SK-N-SH treated with all-trans-retinoic acid at 6 μM for 48 hours (cell line): ENCODE measurements around the gene BRD3.

Source experiments
- ATAC-seq: fragments of 200-7000 bp; cut with Tn5 transposase; 3 replicates; pipeline ENCODE4 v1.9.1; 2020; ENCODE audit warnings: mild to moderate bottlenecking, moderate library complexity
- ARNTL ChIP-seq: fragments of 450-650 bp; formaldehyde crosslinking; IDR thresholded peaks from 2 replicates; pipeline ENCODE4 v1.5.0; 2020; ENCODE audit warnings: low read depth, mild to moderate bottlenecking, moderate library complexity, borderline replicate concordance
- BACH2 ChIP-seq: fragments of 250-450 bp; sonication (Bioruptor Pico); IDR thresholded peaks from 2 replicates; pipeline ENCODE4 v1.9.0; 2021; ENCODE audit warnings: mild to moderate bottlenecking, borderline replicate concordance
- CREB5 ChIP-seq: fragments of 250-450 bp; sonication (Bioruptor Pico); IDR thresholded peaks from 2 replicates; pipeline ENCODE4 v1.5.1; 2020; ENCODE audit warnings: low read depth, mild to moderate bottlenecking, moderate library complexity
- CSRNP3 ChIP-seq: fragments of 250-450 bp; sonication (Bioruptor Pico); IDR thresholded peaks from 2 replicates; pipeline ENCODE4 v1.5.1; 2021; ENCODE audit warnings: mild to moderate bottlenecking, moderate library complexity
- ESRRG ChIP-seq: fragments of 250-450 bp; sonication (Bioruptor Pico); IDR thresholded peaks from 2 replicates; pipeline ENCODE4 v1.6.1; 2021; ENCODE audit warnings: mild to moderate bottlenecking
- GLIS3 ChIP-seq: fragments of 250-450 bp; sonication (Bioruptor Pico); IDR thresholded peaks from 2 replicates; pipeline ENCODE4 v1.5.0; 2020; ENCODE audit warnings: mild to moderate bottlenecking, moderate library complexity
- ISL1 ChIP-seq: fragments of 250-450 bp; sonication (Bioruptor Pico); IDR thresholded peaks from 2 replicates; pipeline ENCODE4 v2.1.2; 2022; ENCODE audit warnings: mild to moderate bottlenecking, moderate library complexity
- OSR1 ChIP-seq: fragments of 250-450 bp; sonication (Bioruptor Pico); IDR thresholded peaks from 2 replicates; pipeline ENCODE4 v1.8.0; 2022; ENCODE audit warnings: moderate library complexity, mild to moderate bottlenecking, inconsistent platforms
- POU6F1 ChIP-seq: fragments of 250-450 bp; sonication (Bioruptor Pico); IDR thresholded peaks from 2 replicates; pipeline ENCODE4 v1.8.0; 2021; ENCODE audit warnings: low read depth, mild to moderate bottlenecking, moderate library complexity, borderline replicate concordance
- PPARA ChIP-seq: fragments of 250-450 bp; sonication (Bioruptor Pico); IDR thresholded peaks from 2 replicates; pipeline ENCODE4 v1.5.0; 2020; ENCODE audit warnings: mild to moderate bottlenecking, borderline replicate concordance
- RARB ChIP-seq: fragments of 250-450 bp; sonication (Bioruptor Pico); IDR thresholded peaks from 2 replicates; pipeline ENCODE4 v1.8.0; 2021; ENCODE audit warnings: mild to moderate bottlenecking, moderate library complexity
- SNAI2 ChIP-seq: fragments of 250-450 bp; sonication (Bioruptor Pico); IDR thresholded peaks from 2 replicates; pipeline ENCODE4 v1.5.0; 2020; ENCODE audit warnings: mild to moderate bottlenecking, moderate library complexity
- TCF4 ChIP-seq: fragments of 250-450 bp; sonication (Bioruptor Pico); IDR thresholded peaks from 2 replicates; pipeline ENCODE4 v1.8.0; 2021; ENCODE audit warnings: mild to moderate bottlenecking, moderate library complexity, borderline replicate concordance
- TSHZ2 ChIP-seq: fragments of 250-450 bp; sonication (Bioruptor Pico); IDR thresholded peaks from 2 replicates; pipeline ENCODE4 v1.5.0; 2020; ENCODE audit warnings: mild to moderate bottlenecking, moderate library complexity
- ZC3H10 ChIP-seq: fragments of 250-450 bp; sonication (Bioruptor Pico); IDR thresholded peaks from 2 replicates; pipeline ENCODE4 v1.5.1; 2021; ENCODE audit warnings: mild to moderate bottlenecking, moderate library complexity
- ZFP30 ChIP-seq: fragments of 450-650 bp; formaldehyde crosslinking; IDR thresholded peaks from 2 replicates; pipeline ENCODE4 v1.5.0; 2022; ENCODE audit warnings: mild to moderate bottlenecking, moderate library complexity
- ZNF565 ChIP-seq: fragments of 450-650 bp; formaldehyde crosslinking; conservative IDR thresholded peaks from 2 replicates; pipeline ENCODE4 v1.5.0; 2020; ENCODE audit warnings: low read depth, mild to moderate bottlenecking, moderate library complexity
- ZNF70 ChIP-seq: fragments of 450-650 bp; formaldehyde crosslinking; IDR thresholded peaks from 2 replicates; pipeline ENCODE4 v1.5.0; 2020; ENCODE audit warnings: mild to moderate bottlenecking, moderate library complexity
- ZNF8 ChIP-seq: fragments of 450-650 bp; formaldehyde crosslinking; IDR thresholded peaks from 2 replicates; pipeline ENCODE4 v1.5.0; 2020; ENCODE audit warnings: mild to moderate bottlenecking, moderate library complexity

Gene BRD3

GRCh38 chr9:134047868-134048581, 19.8 kb downstream of the BRD3 start:
- ATAC-seq: no peak
- no peak for TF ChIP-seq CSRNP3
- no peak for TF ChIP-seq BACH2 (CRISPR knock-in tag)
- no peak for TF ChIP-seq ZFP30 (CRISPR knock-in tag)
- no peak for TF ChIP-seq TSHZ2 (CRISPR knock-in tag)
- no peak for TF ChIP-seq GLIS3 (CRISPR knock-in tag)
- TF ChIP-seq ZNF565 (CRISPR knock-in tag): no peak
- TF ChIP-seq CREB5 (CRISPR knock-in tag): no peak
- TF ChIP-seq ZNF8 (CRISPR knock-in tag): no peak
- TF ChIP-seq RARB (CRISPR knock-in tag): no peak
- TF ChIP-seq ESRRG: no peak
- TF ChIP-seq TCF4: no peak

- ATAC-seq: no peak
Observed at GRCh38 chr9:134046894-134047681, 20.7 kb downstream of the BRD3 start.

GRCh38 chr9:134045841-134046544, 21.8 kb downstream of the BRD3 start:
- TF ChIP-seq ZNF565 (CRISPR knock-in tag): no peak
- TF ChIP-seq SNAI2 (CRISPR knock-in tag): no peak
- no peak for TF ChIP-seq ZFP30 (CRISPR knock-in tag)
- no peak for TF ChIP-seq OSR1 (CRISPR knock-in tag)
- TF ChIP-seq ZNF8 (CRISPR knock-in tag): no peak
- TF ChIP-seq ARNTL (CRISPR knock-in tag): no peak
- TF ChIP-seq ZC3H10 (CRISPR knock-in tag): no peak
- no peak for TF ChIP-seq TCF4
- no peak for TF ChIP-seq ZNF70 (CRISPR knock-in tag)
- TF ChIP-seq CREB5 (CRISPR knock-in tag): no peak
- no peak for TF ChIP-seq PPARA
- ATAC-seq: no peak

More at GRCh38 chr9:134046894-134047681, 20.7 kb downstream of the BRD3 start:
- TF ChIP-seq ISL1 (no peak), OSR1 (CRISPR knock-in tag) (no peak), ESRRG (no peak), POU6F1 (no peak)
- TF ChIP-seq, all 23 proteins: peak for 0
